Measurements from ENCODE around the gene TEAD2.
"Not testable (repeated sequence)": the region's sequence is repeated elsewhere in the genome, so short reads cannot be mapped to it uniquely, and the experiment has no call there.

The TEAD2 gene

GRCh38 chr19:49331187-49331586 lies 31.0 kb downstream of the TEAD2 start:
- DNase-seq = not testable (repeated sequence)

DNA sequence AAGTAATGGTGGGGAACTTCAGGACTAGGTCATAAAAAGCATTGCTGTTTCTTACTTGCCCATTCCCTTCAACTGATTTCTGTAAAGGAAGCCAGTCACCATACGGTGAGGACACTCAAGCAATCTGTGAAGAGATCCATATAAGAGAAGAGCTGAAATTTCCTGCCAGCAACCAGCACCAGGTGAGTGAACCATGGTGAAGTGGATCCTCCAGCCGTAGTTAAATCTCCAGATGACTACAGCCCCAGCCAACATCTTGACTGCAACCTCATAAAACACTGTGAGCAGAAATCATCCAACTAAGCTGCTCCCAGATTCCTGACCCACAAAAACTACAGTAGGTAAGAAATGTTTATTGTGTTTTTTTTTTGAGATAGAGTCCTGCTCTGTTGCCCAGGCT lies 33.5 kb downstream of the TEAD2 start:
- DNase-seq = no peak

- DNase-seq = peak; percentile 65
These were observed 34.2 kb downstream of the TEAD2 start for GRCh38 chr19:49327878-49328544.

DNA sequence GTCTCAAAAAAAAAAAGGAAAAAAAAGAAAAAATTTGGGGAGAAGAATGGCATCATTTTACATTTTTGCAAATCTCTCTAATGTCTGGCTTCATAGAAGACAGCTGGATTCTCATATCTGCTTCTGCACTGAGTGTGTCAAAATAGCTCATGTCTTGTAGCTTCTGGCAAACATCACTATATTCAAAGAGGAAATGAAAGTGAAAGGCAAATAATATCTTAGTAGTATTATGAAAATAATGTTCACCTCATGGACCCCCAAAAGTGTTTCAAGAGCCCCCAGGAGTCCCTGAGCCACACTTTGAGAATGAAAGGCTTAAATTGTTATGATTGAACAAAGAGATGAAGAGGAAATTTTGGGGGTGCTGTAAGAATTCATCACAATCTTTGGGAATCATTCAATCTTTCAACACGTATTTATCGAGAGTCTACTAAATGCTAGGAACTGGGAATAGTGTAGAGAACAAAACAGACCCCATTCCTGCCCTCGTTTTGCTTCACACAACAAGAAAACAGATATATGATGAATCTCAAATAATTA lies 36.0 kb downstream of the TEAD2 start:
- DNase-seq = peak; percentile 81

GRCh38 chr19:49325756-49326155 lies 36.5 kb downstream of the TEAD2 start:
- DNase-seq = not testable (repeated sequence)

DNA sequence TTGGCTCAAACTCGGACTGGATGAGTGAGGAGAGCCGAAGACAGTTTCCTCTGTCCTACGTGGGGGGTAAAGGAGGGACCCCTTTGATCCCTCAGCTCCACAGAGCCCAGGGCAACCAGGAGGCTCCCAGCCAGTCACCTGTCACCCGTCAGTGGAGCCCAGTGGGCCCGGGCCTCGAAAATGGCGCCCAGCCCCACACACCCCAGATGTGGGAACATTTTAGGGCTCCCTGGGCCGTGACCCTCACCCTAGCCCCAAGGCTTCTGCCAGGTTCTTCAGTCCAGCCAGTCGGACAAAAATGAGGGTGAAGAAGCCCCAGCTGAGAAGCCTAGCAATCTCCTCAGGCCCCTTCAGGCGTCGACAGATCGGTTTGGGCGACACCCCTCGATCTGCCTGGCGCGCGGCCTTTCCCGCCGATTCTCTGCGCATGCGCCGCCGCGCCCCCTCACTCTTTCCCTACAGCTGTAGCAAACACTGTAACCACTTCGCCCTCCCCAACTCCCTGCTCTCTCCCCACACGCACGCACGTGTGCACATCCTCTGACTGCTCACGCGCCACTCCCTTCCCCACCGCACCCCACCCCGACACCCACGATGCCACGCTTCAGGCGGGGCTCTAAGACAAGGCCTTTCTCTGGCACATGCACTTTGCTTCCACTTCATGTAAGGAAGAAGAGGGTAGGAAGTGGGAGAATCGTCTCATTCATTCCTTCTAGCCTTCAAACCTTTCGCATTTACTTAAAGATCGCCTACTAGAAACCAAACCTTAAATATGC lies 37.2 kb downstream of the TEAD2 start, which contains the start of gene SLC6A16:
TSS of gene SLC6A16 (minus strand) at position 391 of the 776 bp plus-strand sequence. CDS start 13,844 bp downstream, outside the sequence.
- no peak for DNase-seq

DNA sequence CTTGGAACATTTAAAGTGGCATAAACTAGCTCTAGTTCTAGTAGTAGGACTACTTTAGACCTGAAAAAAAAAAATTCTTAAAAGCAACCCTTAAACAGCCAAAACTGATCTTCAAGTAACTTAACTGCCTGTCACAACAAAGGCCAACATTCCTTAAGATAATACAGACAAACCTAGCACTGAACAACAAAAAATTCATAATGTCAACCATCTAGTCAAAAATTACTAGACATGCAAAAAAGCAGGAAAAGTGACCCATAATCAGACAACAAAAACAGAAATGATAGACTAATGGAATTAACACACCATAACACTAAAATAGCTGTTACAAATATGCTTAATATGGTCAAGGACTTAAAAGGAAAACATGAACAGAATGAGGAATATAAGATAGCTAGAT lies 43.9 kb downstream of the TEAD2 start:
- no peak for DNase-seq

- no peak for DNase-seq
These were observed 45.9 kb downstream of the TEAD2 start for GRCh38 chr19:49316284-49316683.

DNA sequence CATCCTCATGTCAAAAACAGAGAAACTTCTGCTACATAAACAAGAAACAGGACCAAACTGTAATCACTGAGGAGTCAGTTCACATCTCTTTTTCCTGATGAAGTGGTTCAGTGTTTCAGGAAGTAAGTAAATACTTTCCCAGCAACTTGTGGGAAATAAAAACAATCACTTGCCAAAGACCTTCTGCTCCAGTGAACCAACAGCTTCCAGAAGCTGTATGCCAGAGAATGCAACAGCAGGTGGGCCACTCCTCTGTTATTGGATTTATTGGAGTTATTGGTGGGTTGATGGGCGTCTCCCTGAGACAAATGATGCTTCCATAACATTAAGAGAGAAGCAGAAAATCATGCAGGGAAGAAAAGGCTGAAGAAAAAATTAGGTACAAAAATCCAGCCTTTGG lies 47.1 kb downstream of the TEAD2 start:
- DNase-seq = no peak

- DNase-seq = no peak
These were observed 53.1 kb downstream of the TEAD2 start for GRCh38 chr19:49309087-49309486.

DNA sequence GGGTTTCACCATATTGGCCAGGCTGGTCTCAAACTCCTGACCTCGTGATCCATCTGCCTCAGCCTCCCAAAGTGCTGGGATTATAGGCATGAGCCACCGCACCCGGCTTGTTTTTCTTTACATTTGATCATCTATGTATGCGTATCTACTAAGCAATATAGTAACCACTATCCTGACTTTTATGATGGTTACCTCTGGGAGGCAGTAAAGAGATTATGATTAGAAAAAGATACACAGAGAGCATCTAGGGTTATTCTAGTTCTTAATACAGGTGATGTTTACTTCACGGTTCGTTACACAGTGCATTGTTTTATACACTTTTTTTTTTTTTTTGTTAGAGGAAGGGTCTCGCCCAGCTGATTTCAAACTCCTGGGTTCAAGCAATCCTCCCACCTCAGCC lies 55.5 kb downstream of the TEAD2 start:
- peak; percentile 26 for DNase-seq

DNA sequence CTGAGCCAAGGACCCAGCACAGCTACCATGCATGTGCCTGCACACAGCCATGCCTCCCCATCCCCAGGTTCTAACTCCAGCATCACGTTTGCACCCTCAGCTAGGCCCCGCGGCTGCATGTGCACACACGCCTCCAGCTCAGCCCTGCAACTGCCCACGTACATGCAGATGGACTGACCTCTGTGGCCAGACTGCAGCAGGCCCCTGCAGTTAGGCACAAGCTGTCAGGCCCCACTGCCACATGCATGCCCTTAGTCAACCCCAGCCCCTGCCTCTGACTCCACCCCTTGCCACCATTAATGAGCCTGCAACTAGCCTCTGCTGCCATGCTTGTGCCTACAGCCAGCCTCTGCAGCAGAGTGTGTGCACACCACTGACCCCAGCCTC lies 60.4 kb downstream of the TEAD2 start:
- no peak for DNase-seq

- DNase-seq = peak; percentile 88
These were observed 60.9 kb downstream of the TEAD2 start for GRCh38 chr19:49301165-49301865.

GRCh38 chr19:49298653-49299052 lies 63.6 kb downstream of the TEAD2 start:
- not testable (repeated sequence) for DNase-seq

DNA sequence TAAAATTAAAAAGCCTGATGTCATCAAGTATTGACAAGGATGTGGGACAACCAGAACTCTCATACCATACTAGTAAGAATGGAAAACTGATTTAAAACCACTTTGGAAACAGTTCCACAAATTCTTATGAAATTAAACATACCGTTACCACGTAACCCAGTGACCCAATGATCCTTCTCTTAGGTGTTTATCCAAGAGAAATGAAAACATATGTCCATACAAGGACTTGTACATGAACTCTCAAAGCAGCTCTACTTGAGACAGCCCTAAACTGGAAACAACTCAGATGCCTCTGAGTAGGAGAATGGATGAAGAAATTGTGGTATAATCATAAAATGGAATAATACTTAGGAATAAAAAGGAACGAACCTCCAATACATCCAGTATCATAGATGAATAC lies 64.8 kb downstream of the TEAD2 start:
- no peak for DNase-seq

- no peak for DNase-seq
These were observed 66.9 kb downstream of the TEAD2 start for GRCh38 chr19:49295208-49295880.

- DNase-seq = no peak
These were observed 67.8 kb downstream of the TEAD2 start for GRCh38 chr19:49294401-49294800.
